SW 1271 (cell line): ENCODE measurements around the gene LIFR.
"Not testable (repeated sequence)": the region's sequence is repeated elsewhere in the genome, so short reads cannot be mapped to it uniquely, and the experiment has no call there.

ENCODE experiments used
- DNase-seq, 2 experiments: peaks; one replicate each; lab custom pipeline; 2025; lab: John Stamatoyannopoulos, UW

The LIFR gene

DNA sequence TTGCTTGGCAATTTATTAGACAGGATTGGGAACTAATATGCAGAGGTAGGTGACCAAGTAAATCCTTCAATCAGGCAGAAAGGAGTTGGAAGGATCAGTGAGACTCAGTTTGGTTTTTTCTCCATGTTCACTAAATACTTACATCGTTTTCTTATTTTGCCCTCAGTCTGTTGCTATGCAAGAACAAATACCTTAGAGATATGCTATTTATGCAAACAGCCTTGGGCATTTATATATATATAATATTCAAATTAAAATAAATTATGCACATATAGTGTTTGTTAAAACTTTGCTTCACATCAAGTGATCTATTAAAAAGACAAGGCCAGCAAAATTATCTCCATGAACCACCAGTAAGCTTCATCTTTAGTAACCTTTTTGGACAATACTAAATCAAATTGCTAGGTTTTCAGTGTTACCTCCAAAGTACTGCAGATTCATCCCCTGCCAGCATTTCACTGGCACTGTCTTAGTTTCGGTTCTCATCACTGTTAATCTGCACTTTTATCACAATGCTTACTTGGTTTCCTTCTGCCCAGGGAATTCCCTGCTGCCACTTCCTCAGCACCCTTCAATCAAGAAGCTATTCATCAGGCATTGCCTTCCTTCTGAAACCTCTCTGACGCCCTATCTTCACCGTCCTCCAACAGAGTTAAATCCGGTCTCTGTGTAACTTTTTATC is 26.0 kb upstream of the LIFR start:
- no peak for DNase-seq

DNA sequence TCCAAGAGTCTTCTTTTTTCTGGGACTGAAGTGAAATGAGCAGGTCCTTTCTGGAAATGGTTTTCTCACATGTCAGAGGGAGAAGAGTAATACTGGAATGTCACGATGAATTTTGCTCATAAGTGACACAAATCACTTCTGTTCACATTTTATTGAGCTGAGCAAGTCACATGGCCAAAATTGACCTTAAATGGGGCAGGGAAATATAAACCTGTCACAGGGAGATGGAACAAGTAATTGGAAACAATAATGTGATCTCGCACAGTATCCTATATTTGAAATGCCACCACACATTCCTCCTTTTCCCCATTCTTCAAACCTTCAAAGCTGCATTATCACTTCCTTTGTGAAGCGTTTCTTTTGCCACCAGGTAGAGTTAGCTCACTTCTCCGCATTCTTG is 25.2 kb upstream of the LIFR start:
- DNase-seq: no peak

DNA sequence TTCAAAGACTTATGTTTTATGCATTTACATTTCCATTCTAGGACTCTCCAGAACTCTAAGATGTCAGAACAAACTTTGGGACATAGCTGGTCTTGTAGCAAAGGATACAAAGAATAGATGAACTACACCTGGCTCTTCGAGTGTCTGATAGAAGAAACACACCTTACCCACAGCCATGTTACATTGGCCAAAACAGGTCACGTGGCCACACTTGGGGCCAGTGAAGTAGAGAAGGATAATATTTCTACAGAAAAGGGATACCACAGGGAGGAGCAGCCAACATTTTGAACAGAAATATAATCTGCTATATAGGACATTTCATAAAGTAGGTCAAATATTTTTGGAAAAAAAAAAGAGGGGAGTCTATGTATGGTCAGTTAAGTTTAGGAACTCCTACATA is 22.7 kb upstream of the LIFR start:
- no peak for DNase-seq

DNA sequence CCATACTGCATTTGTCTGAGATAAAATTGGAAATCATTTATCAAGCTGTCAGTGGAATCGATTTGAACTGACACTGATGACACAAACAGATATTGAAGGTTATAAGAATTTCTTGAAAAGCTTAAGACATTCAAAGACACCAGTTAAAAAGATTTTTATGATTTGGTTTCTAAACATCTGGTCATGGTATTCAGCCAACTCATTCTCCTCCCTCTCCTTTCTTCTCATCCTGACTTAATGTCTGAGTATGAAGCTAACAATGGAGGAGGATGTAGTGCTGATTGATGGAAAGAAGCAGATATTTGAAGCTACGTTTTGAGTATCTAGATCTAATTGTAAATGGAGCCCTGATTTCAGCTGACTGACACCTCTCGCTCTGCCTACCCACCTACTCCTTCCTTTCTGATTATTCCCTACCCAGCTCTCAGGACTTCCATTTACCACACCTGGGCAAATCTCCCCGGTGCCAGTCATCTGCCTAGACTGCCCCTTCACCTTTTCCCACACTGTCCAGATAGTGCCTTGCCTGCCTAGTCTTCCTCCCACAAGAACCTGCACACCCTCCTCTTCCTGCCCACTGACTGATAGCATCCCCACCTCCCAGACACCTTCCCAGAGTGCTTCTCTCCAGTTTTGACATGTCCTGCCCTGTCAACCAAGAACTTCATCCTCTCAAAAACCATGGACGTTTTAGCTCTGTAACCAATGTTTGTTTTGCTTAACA is 20.7 kb upstream of the LIFR start:
- DNase-seq: no peak

DNA sequence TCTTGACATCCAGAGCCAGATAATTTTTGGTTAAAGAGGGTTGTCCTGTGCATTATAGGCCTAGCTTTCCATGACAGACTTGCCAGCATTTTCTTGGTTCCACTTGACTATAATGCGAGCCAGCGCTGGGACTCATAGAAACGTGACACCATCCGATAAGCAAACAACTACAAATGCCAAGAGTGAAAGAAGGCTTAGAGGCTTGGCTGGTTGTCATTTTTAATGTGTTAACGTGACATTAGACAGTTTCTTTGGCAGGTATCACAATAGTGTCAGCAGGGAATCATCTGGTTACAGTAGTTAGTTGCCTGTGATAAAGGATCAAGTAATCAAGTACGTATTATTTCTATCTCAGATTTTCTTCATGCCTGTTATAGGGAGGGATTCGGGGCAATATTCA is 20.0 kb upstream of the LIFR start:
- no peak for DNase-seq

DNA sequence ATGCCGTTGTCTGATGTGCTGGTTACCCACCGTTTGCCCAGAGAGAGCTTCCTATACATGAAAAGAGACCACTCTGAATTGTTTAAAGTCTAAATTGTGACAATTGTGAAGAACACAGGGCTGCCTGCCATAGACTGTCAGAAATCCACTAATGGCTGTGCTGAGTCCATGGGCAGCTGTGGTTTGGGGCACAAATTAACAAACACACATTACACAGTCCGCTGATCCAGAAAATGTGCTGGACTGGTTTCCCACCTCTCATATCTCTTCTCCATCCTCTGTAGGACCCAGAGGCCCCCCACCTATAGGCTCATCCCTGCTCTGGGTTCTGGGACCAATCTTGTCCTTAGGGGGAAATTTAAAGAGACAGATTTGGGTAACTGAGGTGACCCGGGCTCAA is 19.0 kb upstream of the LIFR start:
- no peak for DNase-seq

DNA sequence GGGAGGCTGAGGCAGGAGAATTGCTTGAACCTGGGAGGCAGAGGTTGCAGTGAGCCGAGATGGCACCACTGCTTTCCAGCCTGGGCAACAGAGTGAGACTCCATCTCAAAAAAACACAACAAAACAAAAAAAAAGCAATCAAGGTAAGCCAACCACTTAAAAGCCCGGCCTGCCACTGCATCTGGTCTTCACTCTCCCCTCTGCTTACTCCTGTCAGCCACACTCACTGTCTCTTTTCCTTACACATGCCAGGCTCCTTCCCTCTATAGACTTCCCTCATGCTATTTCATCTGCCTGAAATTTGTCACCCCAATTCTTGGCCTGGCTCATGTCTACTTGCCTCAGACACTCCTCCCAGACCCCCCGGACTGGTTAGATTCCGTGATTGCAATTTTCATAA is 17.6 kb upstream of the LIFR start:
- no peak for DNase-seq

DNA sequence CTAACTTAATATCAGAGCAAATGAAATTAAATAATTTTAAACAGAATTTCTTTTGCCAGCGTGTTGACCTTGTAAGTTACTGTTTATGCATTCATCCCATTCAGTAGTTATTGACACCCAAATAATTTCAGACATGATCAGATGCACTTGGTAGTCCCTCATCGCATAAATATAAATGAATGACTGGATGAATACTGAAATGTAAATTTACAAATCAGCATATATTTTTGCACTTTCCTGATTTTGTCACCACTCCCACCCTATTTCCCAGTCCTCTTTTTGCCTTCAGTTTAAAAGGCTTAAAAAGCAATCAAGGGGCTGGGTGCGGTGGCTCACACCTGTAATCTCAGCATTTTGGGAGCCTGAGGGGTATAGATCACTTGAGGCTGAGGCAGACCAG is 17.1 kb upstream of the LIFR start:
- no peak for DNase-seq

DNA sequence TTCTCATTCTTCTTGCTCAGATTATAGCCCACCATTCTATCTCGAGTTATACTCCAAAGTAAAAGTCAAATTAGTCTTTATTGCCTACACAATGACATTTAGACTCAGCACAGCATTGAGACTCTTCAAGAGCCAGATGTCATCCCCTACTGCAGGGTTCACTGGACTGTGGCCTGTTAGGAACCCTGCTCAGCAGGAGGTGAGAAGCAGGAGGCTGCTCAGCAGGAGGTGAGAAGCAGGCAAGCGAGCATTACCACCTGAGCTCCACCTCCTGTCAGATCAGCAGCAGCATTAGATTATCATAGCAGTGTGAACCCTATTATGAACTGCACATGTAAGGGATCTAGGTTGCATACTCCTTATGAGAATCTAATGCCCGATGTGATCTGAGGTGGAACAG is 12.7 kb upstream of the LIFR start:
- no peak for DNase-seq

DNA sequence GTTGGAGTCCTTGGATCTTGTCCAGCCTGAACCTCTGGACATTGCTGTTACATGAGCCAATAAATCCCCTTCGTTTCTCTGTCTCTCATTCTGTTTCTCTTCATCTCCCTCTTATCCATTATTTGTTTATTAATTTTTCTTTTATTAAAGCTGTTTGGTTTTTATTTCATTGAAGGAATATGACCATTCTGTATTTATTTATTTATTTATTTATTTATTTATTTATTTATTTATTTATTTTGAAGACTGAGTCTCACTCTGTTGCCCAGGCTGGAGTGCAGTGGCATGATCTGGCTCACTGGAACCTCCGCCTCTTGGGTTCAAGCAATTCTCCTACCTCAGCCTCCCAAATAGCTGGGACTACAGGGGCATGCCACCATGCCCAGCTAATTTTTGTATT is 10.9 kb upstream of the LIFR start:
- DNase-seq: not testable (repeated sequence)

DNA sequence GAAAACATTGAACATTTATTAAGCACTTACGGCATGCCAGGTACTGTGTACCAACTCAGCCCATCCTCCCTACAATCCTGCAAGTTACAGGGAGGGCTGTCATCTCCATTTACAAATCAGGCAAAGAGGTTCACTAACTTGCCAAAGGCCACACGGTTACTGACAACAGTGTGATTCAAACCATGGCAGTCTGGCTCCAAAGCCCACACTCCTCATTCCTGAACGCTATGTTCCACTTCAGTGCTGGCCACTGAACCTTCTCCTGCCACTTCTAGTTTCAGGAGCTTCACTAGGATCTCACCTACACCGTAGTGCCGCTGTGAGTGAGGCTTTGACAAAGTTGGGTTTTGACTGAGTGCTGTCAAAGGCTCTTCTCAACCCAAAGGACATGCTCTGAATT is 7.2 kb upstream of the LIFR start:
- no peak for DNase-seq

DNA sequence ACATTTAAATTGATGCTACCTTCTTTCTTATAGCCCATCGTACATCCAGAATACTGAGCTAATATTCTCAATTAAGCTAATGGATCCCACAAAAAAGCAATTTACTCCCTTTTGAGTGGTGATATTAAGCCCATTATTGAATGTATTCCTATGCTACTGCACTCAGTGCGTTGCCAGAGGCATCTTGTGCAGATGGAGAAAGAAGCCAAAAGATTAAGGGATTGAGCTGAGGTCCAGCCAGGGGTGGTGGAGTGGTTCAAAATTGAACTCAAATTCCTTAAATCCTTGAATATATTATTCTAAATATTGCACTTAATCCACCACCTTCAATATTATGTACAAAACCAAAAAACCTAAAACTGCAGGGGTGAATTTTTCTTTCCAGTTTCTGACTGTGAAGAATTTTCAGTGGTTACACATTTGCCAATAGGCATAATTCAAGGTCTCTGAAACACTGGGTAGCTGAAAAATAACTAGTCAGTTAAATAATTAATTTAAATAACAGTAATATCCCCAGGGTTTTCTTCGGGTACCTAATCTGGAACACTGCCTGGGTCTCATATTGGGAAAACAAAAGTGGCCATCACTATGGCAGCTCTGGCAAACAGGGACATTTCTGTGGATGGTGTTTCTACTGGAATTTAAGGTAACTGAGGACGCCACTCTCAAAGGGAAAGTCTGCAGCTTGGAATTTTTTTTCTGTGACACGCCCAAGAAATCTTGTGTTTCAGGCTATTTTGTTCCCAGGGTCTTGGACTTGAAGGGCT is 6.2 kb upstream of the LIFR start:
- no peak for DNase-seq

DNA sequence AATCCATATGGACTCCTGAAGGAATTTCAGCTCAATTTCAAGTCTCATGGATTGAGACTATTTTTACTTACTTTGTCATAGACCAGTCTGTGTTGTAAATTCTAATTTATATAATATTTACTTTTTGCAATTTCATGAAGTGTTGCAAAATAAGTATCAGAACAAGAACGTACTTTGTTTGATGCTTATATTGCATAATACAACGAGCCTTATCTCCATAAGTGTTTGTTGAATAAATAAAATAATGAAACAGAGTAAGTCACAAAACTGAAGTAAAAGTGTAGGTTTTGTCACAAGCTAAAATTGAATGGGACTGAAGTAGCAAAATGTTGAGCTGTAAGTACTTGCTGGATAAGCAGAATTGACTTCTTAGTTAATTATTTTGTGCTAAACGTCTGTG is 3.0 kb upstream of the LIFR start:
- DNase-seq: no peak

DNA sequence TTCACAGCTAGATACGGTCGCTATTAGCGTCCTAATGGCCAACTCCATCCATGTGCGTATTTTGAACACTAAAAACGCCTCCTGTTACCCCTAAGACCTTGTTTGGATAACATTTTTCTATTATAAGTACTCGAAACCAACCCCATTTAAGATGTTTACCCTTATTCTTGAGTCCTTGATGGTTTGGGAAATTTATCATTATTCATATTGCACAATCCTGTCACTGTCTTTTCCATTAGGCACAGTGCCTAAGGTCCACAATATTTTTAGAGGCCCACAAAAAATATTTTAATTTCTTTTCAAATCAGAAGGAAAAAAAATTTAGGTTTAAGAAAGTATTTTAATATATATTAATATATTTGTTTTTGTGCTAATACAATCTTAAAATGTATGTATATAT is 1.3 kb upstream of the LIFR start:
- DNase-seq: no peak

DNA sequence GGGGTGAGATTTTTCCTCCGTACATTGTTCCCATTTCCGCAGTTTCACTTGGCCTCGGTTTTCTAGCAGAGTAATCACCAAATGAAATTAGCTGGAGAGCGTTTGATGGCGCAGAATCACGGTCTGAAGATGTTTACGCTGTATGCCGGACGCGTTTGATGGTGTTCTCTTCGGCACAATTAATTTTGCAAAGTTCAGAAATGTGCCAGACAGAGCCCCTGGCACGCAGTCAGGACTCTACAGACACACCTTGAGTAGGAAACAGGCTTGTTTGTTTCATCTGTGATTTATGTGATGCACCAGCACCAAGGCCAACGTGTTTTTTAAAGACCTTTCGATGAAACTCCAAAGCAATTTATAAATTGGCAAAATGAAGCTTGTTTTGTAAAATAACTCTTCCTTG is 863 bp upstream of the LIFR start:
- DNase-seq: no peak

DNA sequence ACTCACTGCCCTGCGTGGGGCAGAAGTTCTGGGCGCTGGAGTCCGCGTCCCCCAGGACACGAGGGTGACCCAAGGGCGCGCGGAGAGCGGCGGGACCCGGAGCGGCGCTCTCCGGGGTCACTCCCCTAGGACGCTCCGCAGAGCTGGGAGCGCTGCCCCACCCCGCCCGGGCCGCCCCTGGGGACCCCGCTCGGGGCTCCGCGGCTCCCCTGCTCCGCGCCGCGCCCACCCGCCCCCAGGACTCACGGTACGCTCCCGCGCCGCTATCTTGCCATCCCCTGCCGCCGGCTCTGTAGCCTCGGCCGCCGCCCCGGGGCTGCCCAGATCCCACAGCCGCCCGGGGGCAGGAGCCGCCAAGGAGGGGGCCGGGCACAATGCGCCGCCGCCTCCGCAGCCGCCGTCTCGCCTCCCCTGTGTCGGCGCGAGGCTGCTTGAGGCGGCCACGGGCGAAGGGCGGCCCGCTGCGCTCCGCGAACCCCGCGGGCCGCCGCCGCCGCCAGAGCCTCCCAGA is 303 bp downstream of the LIFR start:
- DNase-seq: no peak

DNA sequence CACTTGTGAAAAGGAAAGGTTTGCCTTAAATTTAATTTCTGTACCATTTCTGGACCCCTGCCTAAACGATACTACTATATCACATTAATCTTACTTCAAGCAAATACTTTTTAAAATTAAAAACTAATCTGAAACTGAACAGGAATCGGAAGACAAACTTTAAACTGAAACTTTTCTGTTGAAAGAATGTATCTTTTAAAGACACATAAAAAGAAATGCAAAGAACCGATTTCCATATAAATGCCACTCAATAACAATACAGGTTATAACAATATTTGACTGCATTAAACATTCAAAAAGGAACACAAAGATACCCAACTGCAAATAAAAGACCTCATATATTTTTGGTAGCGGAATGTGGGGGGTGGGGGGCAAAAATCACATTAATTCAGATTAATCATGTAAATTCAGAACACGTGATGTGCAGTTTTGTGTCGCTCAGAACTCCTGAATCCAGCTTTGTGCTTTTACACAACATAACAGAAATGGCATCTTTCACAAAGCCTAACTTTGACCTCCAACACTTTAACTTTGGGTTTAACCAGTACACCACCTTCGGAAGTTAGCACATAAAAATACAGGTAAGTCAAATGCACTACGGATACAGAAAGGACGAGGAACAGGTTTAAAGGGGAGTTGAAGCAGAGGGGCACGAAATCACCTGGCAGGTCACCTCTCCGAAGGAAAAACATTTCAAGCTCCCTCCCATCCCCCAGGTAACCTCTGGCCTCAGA is 925 bp downstream of the LIFR start:
- no peak for DNase-seq

DNA sequence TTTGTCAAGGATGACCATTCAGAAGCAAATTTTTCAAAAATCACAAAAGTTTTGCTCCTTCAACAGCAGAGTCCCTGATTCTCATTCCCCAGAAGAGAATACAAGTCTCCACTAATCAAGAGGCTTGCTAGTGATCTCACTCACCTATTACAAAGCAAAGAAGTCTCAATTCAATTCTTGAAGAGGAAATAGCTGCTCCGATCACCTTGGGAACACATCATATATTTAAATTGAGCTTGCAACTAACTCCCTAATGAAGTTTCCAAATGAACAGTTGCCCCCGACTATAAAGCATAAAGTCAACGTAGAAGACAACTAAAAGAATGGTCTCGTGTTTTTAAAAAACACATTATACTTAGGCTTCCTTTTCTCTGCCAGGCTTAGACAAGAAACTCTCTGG is 1.6 kb downstream of the LIFR start:
- DNase-seq: no peak

DNA sequence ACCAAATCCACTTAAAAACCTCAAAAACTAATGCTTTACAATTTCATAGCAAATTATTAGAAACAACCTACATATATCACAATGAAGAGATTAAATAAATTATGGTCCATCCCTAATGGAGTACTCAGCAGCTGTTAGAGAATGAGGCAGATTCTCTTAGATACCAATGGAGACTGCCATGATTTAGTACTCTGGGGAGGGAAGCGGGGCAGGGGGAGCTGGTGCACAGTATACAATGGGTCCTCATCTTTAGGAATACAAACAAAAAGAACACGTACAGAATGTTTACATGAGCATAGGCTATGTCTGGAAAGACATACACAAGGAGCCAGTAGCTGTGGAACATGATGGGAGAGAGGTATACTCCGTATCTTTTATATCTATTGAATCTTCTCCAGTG is 2.0 kb downstream of the LIFR start:
- no peak for DNase-seq

DNA sequence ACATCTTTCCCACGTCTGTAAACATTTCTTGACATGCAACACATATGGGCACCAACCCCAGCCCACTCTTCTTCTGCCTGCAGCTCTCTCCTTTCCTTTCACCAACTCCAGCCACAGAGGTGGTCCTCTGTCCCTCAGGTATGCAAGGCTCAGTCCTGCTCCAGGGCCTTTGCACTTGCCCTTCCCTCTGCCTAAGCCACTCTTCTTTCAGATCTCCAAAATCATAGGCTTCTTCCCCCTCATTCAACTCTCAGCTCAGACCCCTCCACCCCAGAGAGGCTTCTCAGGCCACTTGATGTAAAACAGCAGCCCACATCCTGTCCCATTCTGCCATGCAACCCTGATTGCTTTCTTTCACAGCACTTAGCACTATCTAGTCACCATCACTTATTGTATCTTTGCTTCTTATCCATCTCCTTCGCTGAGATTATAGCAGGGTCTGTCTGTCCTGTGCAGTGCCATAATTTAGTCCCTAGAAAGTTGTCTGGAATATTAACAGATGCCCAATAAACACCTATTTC is 3.4 kb downstream of the LIFR start:
- no peak for DNase-seq

DNA sequence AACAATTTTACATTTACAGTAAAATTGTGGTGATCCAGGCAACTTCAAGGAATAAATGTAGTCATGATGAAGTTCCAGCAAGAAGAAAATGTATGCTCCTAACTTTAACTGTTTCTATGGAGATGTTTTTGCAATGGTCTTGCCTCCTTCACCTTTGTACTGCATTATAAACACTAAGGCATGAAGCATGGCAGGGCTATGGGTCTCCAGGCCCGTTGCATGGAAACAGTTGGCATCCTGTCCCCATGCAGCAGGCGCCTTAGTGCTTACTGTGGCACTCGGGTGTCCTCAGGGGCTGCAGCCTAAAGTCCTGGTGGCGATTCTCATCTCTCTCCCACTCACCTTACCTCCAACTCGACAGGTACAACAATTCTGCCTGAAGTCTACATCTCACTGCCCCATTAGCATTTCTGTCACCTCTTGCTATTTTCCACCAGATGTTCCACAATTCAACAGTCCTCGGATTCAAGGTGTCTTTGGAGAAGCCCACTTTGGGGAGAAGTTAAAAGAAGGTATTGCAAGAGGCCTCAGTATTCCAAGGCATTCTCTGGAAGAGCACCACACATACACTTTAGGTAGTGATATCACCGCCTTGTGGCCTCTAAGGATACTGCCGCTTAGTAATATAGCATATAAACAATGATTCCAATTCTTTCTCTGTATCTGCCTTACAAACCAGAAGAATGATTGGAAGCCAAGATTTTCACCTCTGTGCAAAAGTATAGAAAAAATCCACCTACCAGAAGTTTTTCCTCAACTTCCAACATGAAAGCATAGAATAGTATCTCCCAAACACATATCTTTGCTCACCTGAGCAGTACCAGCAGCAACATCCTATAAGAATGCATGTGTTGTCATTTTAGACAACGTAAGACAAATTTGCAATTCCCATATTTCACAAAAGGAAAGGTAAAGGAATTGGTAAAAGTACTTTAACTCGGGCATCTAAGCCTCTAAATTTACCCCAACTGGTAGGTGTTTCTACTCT is 5.1 kb downstream of the LIFR start:
- DNase-seq: peak; percentile 26 to 72
